Measurements from ENCODE around the gene ROR1. TPM values are rescaled to one million over a fixed set of nuclear protein-coding genes. Genes with fewer than 3 reads are reported as not detected.

ROR1 gene
- total and polyA plus RNA-seq, 2 of the 13 experiments (the other 11 are each of a cell fraction or from before 2014, with no cell fraction given) = 0.58 to 2.3 TPM

DNA sequence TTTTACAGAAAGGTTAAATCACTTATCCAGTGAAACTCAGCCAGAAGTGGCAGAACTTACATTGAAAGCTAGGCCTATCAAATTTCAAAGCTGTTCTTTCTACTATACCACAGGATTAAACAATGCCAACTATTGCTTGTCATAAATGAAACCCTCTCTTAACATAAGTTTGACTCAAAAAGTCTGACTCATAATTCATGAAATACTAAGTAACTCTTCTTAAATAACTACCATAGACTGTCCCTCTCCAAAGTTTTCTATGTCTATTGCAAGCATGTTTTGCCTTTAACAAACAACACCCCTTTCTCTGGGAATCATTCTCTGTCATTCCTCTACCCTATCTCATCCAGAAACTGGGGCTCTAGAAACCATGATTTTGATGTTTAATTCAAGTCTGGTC lies 320.1 kb downstream of the ROR1 start (continued):
- TF ChIP-seq, protein P1, sequence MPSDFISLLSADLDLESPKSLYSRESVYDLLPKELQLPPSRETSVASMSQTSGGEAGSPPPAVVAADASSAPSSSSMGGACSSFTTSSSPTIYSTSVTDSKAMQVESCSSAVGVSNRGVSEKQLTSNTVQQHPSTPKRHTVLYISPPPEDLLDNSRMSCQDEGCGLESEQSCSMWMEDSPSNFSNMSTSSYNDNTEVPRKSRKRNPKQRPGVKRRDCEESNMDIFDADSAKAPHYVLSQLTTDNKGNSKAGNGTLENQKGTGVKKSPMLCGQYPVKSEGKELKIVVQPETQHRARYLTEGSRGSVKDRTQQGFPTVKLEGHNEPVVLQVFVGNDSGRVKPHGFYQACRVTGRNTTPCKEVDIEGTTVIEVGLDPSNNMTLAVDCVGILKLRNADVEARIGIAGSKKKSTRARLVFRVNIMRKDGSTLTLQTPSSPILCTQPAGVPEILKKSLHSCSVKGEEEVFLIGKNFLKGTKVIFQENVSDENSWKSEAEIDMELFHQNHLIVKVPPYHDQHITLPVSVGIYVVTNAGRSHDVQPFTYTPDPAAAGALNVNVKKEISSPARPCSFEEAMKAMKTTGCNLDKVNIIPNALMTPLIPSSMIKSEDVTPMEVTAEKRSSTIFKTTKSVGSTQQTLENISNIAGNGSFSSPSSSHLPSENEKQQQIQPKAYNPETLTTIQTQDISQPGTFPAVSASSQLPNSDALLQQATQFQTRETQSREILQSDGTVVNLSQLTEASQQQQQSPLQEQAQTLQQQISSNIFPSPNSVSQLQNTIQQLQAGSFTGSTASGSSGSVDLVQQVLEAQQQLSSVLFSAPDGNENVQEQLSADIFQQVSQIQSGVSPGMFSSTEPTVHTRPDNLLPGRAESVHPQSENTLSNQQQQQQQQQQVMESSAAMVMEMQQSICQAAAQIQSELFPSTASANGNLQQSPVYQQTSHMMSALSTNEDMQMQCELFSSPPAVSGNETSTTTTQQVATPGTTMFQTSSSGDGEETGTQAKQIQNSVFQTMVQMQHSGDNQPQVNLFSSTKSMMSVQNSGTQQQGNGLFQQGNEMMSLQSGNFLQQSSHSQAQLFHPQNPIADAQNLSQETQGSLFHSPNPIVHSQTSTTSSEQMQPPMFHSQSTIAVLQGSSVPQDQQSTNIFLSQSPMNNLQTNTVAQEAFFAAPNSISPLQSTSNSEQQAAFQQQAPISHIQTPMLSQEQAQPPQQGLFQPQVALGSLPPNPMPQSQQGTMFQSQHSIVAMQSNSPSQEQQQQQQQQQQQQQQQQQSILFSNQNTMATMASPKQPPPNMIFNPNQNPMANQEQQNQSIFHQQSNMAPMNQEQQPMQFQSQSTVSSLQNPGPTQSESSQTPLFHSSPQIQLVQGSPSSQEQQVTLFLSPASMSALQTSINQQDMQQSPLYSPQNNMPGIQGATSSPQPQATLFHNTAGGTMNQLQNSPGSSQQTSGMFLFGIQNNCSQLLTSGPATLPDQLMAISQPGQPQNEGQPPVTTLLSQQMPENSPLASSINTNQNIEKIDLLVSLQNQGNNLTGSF (CRISPR knock-in tag; IDR thresholded peaks at IDR 0.05) = no peak
- TF ChIP-seq ZNF44 (CRISPR knock-in tag; IDR thresholded peaks at IDR 0.05) = no peak

DNA sequence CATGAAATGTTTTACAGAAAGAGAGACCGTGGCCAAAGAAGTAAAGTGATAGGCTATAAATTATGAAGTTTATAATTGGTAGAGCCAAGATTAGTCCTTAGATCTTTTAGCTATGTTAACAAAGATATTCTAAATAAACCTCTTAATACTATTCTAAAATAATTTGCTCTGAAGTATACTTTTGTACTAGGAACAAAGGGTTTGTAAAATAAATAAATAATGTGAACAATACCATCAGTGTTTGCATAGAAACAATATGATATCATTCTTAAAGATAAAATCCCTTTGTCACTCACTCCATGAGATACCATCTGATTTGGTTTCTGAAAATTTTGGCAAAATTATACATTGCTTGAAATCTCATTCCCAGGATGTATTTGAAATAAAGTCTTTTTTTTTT lies 322.0 kb downstream of the ROR1 start:
- H2AFZ ChIP-seq (ENCODE audit: low read length) = no peak overlapping the region
- no peaks in the 10 kb centered on the region for H3K27me3 ChIP-seq (ENCODE audit: control insufficient read depth in 1 of 2, insufficient read depth in 2 of 2, low read length in 2 of 2)
- no TSS peak for BruUV-seq (replicated peaks)
- intact Hi-C loops (cut with micrococcal nuclease; ENCODE audit: unreplicated experiment) (no loop called here), in situ Hi-C loops (cut with HindIII; ENCODE audit: extremely low pct_ligation_motif_present, low pct_unique_long_range_greater_than_20kb) (no loop called here)
- CTCF ChIA-PET (ENCODE audit: low intra/inter-chr PET ratio, low total read pairs) = no interaction called here
- H3K9me3 ChIP-seq (ENCODE audit: low read length) = no peaks in the 10 kb centered on the region
- H3K79me2 ChIP-seq (ENCODE audit: insufficient read depth, low read length) = no peaks in the 10 kb centered on the region
- H3K4me2 ChIP-seq (ENCODE audit: low read depth, low read length) = no peak overlapping the region
- WGBS (ENCODE audit: low lambda C conversion rate) = 75% methylated on average over 1 of the region's 1 CpG
- DNase-seq (ENCODE audit: low spot score) (no peak), ATAC-seq (no peak), FAIRE-seq (no peak)
- no peaks in the 10 kb centered on the region for H4K20me1 ChIP-seq (ENCODE audit: insufficient read depth, low read length)
- no peak overlapping the region for H3K27ac ChIP-seq (ENCODE audit: extremely low read length, insufficient read depth, low read length)
- H3K4me3 ChIP-seq (replicated peaks in 1 of 3; ENCODE audit: insufficient read depth in 1 of 3, low read depth in 2 of 3, low read length in 3 of 3) = no peak overlapping the region
- H3K36me3 ChIP-seq (replicated peaks in 1 of 2; ENCODE audit: control insufficient read depth in 1 of 2, insufficient read depth in 2 of 2, low read length in 2 of 2) = no peaks in the 10 kb centered on the region
- H3K4me1 ChIP-seq (ENCODE audit: insufficient read depth, low read length) = no peaks in the 10 kb centered on the region
- H3K9ac ChIP-seq (ENCODE audit: insufficient read depth, low read depth, low read length) = no peak overlapping the region
- POLR2A ChIA-PET = no interaction called here
- TF ChIP-seq ZFP36L1 (CRISPR knock-in tag; IDR thresholded peaks at IDR 0.05) = no peak
- no peak for TF ChIP-seq TBL1XR1 (IDR thresholded peaks at IDR 0.05; ENCODE audit: borderline replicate concordance, low read length, partially characterized antibody)
- TF ChIP-seq NFRKB (IDR thresholded peaks at IDR 0.05) = no peak
- no peak for TF ChIP-seq RARG (CRISPR knock-in tag; IDR thresholded peaks at IDR 0.05; ENCODE audit: low read depth)
- TF ChIP-seq, protein P2, sequence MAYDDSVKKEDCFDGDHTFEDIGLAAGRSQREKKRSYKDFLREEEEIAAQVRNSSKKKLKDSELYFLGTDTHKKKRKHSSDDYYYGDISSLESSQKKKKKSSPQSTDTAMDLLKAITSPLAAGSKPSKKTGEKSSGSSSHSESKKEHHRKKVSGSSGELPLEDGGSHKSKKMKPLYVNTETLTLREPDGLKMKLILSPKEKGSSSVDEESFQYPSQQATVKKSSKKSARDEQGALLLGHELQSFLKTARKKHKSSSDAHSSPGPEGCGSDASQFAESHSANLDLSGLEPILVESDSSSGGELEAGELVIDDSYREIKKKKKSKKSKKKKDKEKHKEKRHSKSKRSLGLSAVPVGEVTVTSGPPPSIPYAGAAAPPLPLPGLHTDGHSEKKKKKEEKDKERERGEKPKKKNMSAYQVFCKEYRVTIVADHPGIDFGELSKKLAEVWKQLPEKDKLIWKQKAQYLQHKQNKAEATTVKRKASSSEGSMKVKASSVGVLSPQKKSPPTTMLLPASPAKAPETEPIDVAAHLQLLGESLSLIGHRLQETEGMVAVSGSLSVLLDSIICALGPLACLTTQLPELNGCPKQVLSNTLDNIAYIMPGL (CRISPR knock-in tag; IDR thresholded peaks at IDR 0.05; ENCODE audit: borderline replicate concordance in 1 of 2, low read depth in 1 of 2) = no peak
- TF ChIP-seq DNMT3B (CRISPR knock-in tag; conservative IDR thresholded peaks at IDR 0.05) = no peak
- TF ChIP-seq ZFP62 (CRISPR knock-in tag; IDR thresholded peaks at IDR 0.05) = no peak
- TF ChIP-seq, protein P3, sequence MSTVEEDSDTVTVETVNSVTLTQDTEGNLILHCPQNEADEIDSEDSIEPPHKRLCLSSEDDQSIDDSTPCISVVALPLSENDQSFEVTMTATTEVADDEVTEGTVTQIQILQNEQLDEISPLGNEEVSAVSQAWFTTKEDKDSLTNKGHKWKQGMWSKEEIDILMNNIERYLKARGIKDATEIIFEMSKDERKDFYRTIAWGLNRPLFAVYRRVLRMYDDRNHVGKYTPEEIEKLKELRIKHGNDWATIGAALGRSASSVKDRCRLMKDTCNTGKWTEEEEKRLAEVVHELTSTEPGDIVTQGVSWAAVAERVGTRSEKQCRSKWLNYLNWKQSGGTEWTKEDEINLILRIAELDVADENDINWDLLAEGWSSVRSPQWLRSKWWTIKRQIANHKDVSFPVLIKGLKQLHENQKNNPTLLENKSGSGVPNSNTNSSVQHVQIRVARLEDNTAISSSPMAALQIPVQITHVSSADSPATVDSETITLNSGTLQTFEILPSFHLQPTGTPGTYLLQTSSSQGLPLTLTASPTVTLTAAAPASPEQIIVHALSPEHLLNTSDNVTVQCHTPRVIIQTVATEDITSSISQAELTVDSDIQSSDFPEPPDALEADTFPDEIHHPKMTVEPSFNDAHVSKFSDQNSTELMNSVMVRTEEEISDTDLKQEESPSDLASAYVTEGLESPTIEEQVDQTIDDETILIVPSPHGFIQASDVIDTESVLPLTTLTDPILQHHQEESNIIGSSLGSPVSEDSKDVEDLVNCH (CRISPR knock-in tag; IDR thresholded peaks at IDR 0.05) = no peak
- TF ChIP-seq ZFP82 (CRISPR knock-in tag; IDR thresholded peaks at IDR 0.05; ENCODE audit: borderline replicate concordance) = no peak
- TF ChIP-seq JARID2 (CRISPR knock-in tag; IDR thresholded peaks at IDR 0.05; ENCODE audit: insufficient replicate concordance) = no peak
- TF ChIP-seq, protein P4, sequence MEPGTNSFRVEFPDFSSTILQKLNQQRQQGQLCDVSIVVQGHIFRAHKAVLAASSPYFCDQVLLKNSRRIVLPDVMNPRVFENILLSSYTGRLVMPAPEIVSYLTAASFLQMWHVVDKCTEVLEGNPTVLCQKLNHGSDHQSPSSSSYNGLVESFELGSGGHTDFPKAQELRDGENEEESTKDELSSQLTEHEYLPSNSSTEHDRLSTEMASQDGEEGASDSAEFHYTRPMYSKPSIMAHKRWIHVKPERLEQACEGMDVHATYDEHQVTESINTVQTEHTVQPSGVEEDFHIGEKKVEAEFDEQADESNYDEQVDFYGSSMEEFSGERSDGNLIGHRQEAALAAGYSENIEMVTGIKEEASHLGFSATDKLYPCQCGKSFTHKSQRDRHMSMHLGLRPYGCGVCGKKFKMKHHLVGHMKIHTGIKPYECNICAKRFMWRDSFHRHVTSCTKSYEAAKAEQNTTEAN (CRISPR knock-in tag; conservative IDR thresholded peaks at IDR 0.05) = no peak

Data from HepG2 (cell line).